ENCODE results near the gene HUWE1. TPM values are rescaled to one million over a fixed set of nuclear protein-coding genes. Genes with fewer than 3 reads are reported as not detected.

The HUWE1 gene
- total RNA-seq, 1 experiment from 2014 or later: 376 TPM

DNA sequence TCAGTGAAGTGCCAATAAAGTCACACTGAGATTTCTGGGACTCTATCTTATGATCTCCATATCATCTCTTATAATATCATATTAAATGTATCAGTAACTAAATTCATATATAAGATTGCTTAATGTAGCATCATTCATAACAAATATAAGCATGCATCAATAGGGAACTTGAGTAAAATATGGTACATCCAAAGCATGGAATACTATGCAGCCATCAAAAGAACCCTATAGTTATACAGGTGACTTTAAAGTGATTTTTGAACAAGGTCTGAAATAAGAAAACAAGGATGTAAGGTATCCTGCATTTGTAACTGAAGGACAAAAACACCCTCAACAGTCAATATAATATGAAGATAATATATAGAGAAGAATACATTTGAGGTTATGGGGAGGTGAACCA is 47.3 kb downstream of the HUWE1 start:
- no TSS peak for BruUV-seq (replicated peaks)
- DNase-seq: no peak
- no peaks in the 10 kb centered on the region for H3K9me3 Mint-ChIP-seq (ENCODE audit: low read depth, unreplicated experiment)
- no peaks in the 10 kb centered on the region for H3K4me1 Mint-ChIP-seq (ENCODE audit: low read depth, unreplicated experiment)
- no peaks in the 10 kb centered on the region for H3K27me3 Mint-ChIP-seq (ENCODE audit: unreplicated experiment)
- TF ChIP-seq, protein P1, sequence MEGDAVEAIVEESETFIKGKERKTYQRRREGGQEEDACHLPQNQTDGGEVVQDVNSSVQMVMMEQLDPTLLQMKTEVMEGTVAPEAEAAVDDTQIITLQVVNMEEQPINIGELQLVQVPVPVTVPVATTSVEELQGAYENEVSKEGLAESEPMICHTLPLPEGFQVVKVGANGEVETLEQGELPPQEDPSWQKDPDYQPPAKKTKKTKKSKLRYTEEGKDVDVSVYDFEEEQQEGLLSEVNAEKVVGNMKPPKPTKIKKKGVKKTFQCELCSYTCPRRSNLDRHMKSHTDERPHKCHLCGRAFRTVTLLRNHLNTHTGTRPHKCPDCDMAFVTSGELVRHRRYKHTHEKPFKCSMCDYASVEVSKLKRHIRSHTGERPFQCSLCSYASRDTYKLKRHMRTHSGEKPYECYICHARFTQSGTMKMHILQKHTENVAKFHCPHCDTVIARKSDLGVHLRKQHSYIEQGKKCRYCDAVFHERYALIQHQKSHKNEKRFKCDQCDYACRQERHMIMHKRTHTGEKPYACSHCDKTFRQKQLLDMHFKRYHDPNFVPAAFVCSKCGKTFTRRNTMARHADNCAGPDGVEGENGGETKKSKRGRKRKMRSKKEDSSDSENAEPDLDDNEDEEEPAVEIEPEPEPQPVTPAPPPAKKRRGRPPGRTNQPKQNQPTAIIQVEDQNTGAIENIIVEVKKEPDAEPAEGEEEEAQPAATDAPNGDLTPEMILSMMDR (IDR thresholded peaks at IDR 0.05; ENCODE audit: unreplicated experiment): no peak
- H3K36me3 Mint-ChIP-seq (ENCODE audit: insufficient read depth, unreplicated experiment): peaks cover 66% of the 10 kb centered on the region
- H3K27ac Mint-ChIP-seq (ENCODE audit: unreplicated experiment): no peak overlapping the region
- no peak overlapping the region for H3K4me3 Mint-ChIP-seq (ENCODE audit: low read depth, unreplicated experiment)
- CTCF ChIA-PET: no interaction called here
- intact Hi-C loops (cut with micrococcal nuclease; ENCODE audit: unreplicated experiment): no loop called here

DNA sequence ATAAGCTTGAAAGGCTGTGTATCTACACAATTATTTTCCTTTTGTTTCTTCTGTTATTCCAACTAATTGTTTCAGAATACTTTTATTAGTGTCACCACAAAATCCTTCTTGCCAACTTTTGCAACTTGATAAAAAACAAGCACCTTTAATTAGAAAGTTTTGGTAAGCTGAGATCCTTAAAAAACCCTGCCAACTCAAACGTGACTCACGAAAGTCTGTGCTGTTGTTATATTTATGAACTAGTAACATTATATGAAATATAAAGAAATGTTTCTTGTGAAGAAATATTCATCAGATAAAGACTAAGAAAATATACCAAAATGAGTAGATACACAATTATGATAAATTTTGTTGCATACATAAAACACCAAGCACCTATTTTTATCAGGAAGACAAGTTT is 49.0 kb downstream of the HUWE1 start:
- Mint-ChIP-seq H3K4me3 (ENCODE audit: low read depth, unreplicated experiment) (no peak overlapping the region), H3K27me3 (ENCODE audit: unreplicated experiment) (no peaks in the 10 kb centered on the region), H3K4me1 (ENCODE audit: low read depth, unreplicated experiment) (no peaks in the 10 kb centered on the region), H3K36me3 (ENCODE audit: insufficient read depth, unreplicated experiment) (peaks cover 69% of the 10 kb centered on the region), H3K27ac (ENCODE audit: unreplicated experiment) (no peak overlapping the region), H3K9me3 (ENCODE audit: low read depth, unreplicated experiment) (no peaks in the 10 kb centered on the region)
- BruUV-seq (replicated peaks): no TSS peak
- intact Hi-C loops (cut with micrococcal nuclease; ENCODE audit: unreplicated experiment): no loop called here
- CTCF ChIA-PET: no interaction called here
- TF ChIP-seq, protein P1 (IDR thresholded peaks at IDR 0.05; ENCODE audit: unreplicated experiment): no peak
- DNase-seq: no peak

DNA sequence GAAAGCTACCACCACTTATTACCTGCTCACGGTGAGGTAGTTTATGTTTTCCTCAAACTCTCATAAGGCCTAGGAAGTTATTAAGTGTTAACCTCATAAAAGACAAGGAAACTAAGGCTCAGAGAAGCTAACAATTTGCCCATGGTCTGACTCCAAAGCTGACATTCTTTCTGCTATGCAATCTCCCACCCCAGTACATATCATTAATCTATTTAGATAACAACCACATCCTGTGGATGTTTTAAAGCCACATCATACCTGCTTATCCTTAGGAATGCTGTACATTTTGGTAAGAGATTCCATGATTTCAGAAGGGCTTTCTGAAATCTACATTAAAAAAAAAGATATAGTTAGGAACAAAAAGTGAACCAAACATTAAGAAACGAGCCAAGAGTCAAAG is 55.4 kb downstream of the HUWE1 start:
- CTCF ChIA-PET: no interaction called here
- Mint-ChIP-seq H3K27ac (ENCODE audit: unreplicated experiment) (no peak overlapping the region), H3K4me1 (ENCODE audit: low read depth, unreplicated experiment) (peaks cover 15% of the 10 kb centered on the region), H3K4me3 (ENCODE audit: low read depth, unreplicated experiment) (no peak overlapping the region), H3K9me3 (ENCODE audit: low read depth, unreplicated experiment) (no peaks in the 10 kb centered on the region), H3K27me3 (ENCODE audit: unreplicated experiment) (no peaks in the 10 kb centered on the region), H3K36me3 (ENCODE audit: insufficient read depth, unreplicated experiment) (peaks cover 87% of the 10 kb centered on the region)
- DNase-seq: no peak
- BruUV-seq (replicated peaks): no TSS peak
- TF ChIP-seq, protein P1 (IDR thresholded peaks at IDR 0.05; ENCODE audit: unreplicated experiment): no peak
- intact Hi-C loops (cut with micrococcal nuclease; ENCODE audit: unreplicated experiment): no loop called here

DNA sequence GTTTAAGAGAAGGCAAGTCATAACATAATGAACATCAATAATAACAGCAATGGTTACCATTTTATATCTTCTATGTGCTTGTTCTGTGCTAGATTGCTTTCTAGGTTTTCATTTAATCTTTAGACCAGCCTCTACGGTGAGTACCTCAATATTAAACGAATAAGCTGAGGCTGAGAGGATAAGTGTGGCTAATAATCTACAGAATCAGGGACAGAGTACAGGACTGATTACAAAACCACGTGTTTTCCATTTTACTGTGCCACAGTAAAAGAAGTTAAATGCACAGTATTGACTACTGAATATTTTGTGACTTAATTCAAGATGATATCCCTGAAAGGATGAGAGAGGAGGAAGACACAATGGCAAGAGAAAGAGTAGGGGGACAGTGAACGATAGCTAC is 56.3 kb downstream of the HUWE1 start:
- no peak for DNase-seq
- intact Hi-C loops (cut with micrococcal nuclease; ENCODE audit: unreplicated experiment): no loop called here
- Mint-ChIP-seq H3K9me3 (ENCODE audit: low read depth, unreplicated experiment) (no peaks in the 10 kb centered on the region), H3K36me3 (ENCODE audit: insufficient read depth, unreplicated experiment) (peaks cover 78% of the 10 kb centered on the region), H3K27me3 (ENCODE audit: unreplicated experiment) (no peaks in the 10 kb centered on the region), H3K4me3 (ENCODE audit: low read depth, unreplicated experiment) (no peak overlapping the region), H3K27ac (ENCODE audit: unreplicated experiment) (peak overlapping the region; percentile 28), H3K4me1 (ENCODE audit: low read depth, unreplicated experiment) (peaks cover 15% of the 10 kb centered on the region)
- BruUV-seq (replicated peaks): no TSS peak
- CTCF ChIA-PET: interaction anchor here (0.6 kb wide), 1 partner anchor 16 kb away, joined by 4 read pairs; no protein-coding TSS in a partner anchor
- TF ChIP-seq, protein P1 (IDR thresholded peaks at IDR 0.05; ENCODE audit: unreplicated experiment): no peak

Measured in Calu3 (cell line).